Hepatocyte (in vitro differentiated cells): ENCODE data around the gene TOP3B.

Experiments used
- CTCF ChIP-seq: fragments of 200-600 bp; sonication (generic); IDR thresholded peaks from 2 replicates; pipeline ENCODE4 v1.5.1; 2016; ENCODE audit warnings: antibody characterized with exemption, mild to moderate bottlenecking; ENCODE audit not compliant: poor library complexity
- EZH2 ChIP-seq: fragments of 200-600 bp; sonication (generic); IDR thresholded peaks from 2 replicates; pipeline ENCODE4 v1.6.1; 2016; ENCODE audit warnings: antibody characterized with exemption, mild to moderate bottlenecking, borderline replicate concordance
- EZH2phosphoT487 ChIP-seq: fragments of 200-600 bp; sonication (generic); IDR thresholded peaks from one replicate; pipeline ENCODE4 v1.6.1; 2018; ENCODE audit warnings: antibody characterized with exemption, mild to moderate bottlenecking, low read depth, moderate library complexity; ENCODE audit not compliant: unreplicated experiment, severe bottlenecking

- TF ChIP-seq CTCF (no peak), EZH2 (no peak), EZH2phosphoT487 (no peak)
Measured at GRCh38 chr22:22025320-22026156, 43.0 kb upstream of the TOP3B start.
